ENCODE results near the gene PSG4.
"Not testable (repeated sequence)": the region's sequence is repeated elsewhere in the genome, so short reads cannot be mapped to it uniquely, and the experiment has no call there.

The PSG4 gene
- total RNA-seq, result 0 reads per million in 2 donors

- DNase-seq, result not testable (repeated sequence)
Observed at GRCh38 chr19:43205471-43206105, at the start of gene PSG4. Gene PSG4 (minus strand): TSS chr19:43205638. CDS start chr19:43205536, 102 bp downstream.

GRCh38 chr19:43251428-43251827 lies 46.0 kb upstream of the PSG4 start:
- not testable (repeated sequence) for DNase-seq

GRCh38 chr19:43250296-43250695 lies 44.9 kb upstream of the PSG4 start:
- not testable (repeated sequence) for DNase-seq

- DNase-seq, result not testable (repeated sequence)
Observed at GRCh38 chr19:43248635-43249002, 43.2 kb upstream of the PSG4 start.

- DNase-seq, result not testable (repeated sequence)
Observed at GRCh38 chr19:43247243-43247880, 41.9 kb upstream of the PSG4 start.

- not testable (repeated sequence) for DNase-seq
Observed at GRCh38 chr19:43245848-43246247, 40.4 kb upstream of the PSG4 start.

- not testable (repeated sequence) for DNase-seq
Observed at GRCh38 chr19:43242211-43242610, 36.8 kb upstream of the PSG4 start.

- DNase-seq, result not testable (repeated sequence)
Observed at GRCh38 chr19:43238213-43238612, 32.8 kb upstream of the PSG4 start.

GRCh38 chr19:43235686-43236085 lies 30.2 kb upstream of the PSG4 start:
- not testable (repeated sequence) for DNase-seq

- no peak for DNase-seq
Observed at GRCh38 chr19:43229315-43229714, 23.9 kb upstream of the PSG4 start.

- not testable (repeated sequence) for DNase-seq
Observed at GRCh38 chr19:43228730-43229129, 23.3 kb upstream of the PSG4 start.

- DNase-seq, result not testable (repeated sequence)
Observed at GRCh38 chr19:43226986-43227385, 21.5 kb upstream of the PSG4 start.

- no peak for DNase-seq
Observed at GRCh38 chr19:43224855-43225253, 19.4 kb upstream of the PSG4 start.

- not testable (repeated sequence) for DNase-seq
Observed at GRCh38 chr19:43224201-43224854, 18.9 kb upstream of the PSG4 start.

- not testable (repeated sequence) for DNase-seq
Observed at GRCh38 chr19:43221891-43222290, 16.5 kb upstream of the PSG4 start.

- DNase-seq, result not testable (repeated sequence)
Observed at GRCh38 chr19:43219136-43219535, 13.7 kb upstream of the PSG4 start.

GRCh38 chr19:43215881-43216280 lies 10.4 kb upstream of the PSG4 start:
- not testable (repeated sequence) for DNase-seq

- no peak for DNase-seq
Observed at GRCh38 chr19:43207991-43208390, 2.6 kb upstream of the PSG4 start.

- DNase-seq, result not testable (repeated sequence)
Observed at GRCh38 chr19:43207174-43207573, 1.7 kb upstream of the PSG4 start.

- not testable (repeated sequence) for DNase-seq
Observed at GRCh38 chr19:43203611-43204010, 1.8 kb downstream of the PSG4 start.

- not testable (repeated sequence) for DNase-seq
Observed at GRCh38 chr19:43201891-43202290, 3.5 kb downstream of the PSG4 start.

- not testable (repeated sequence) for DNase-seq
Observed at GRCh38 chr19:43201337-43201801, 4.1 kb downstream of the PSG4 start.

- not testable (repeated sequence) for DNase-seq
Observed at GRCh38 chr19:43198686-43199419, 6.6 kb downstream of the PSG4 start.

Measured in T-helper 9 cell (primary cell).